IgD-negative memory B cell (primary cell): ENCODE data around the gene FBXL17. TPM values are rescaled to one million over a fixed set of nuclear protein-coding genes. Genes with fewer than 3 reads are reported as not detected.

Experiments
- H3K27ac Mint-ChIP-seq, 3 donors: one replicate each; pipeline ENCODE4 v1.8.0; 2020 to 2022; ENCODE audit warnings: mild to moderate bottlenecking in 3 of 3, mixed read lengths in 3 of 3, moderate library complexity in 1 of 3
- H3K27me3 Mint-ChIP-seq: one replicate; pipeline ENCODE4 v1.8.0; 2021; ENCODE audit warnings: mixed read lengths
- H3K36me3 Mint-ChIP-seq: one replicate; pipeline ENCODE4 v1.8.0; 2020; ENCODE audit warnings: mild to moderate bottlenecking, mixed read lengths
- H3K4me1 Mint-ChIP-seq, 3 donors: one replicate each; pipeline ENCODE4 v1.8.0; 2020 to 2022; ENCODE audit warnings: mixed read lengths in 3 of 3, mild to moderate bottlenecking in 1 of 3
- H3K4me3 Mint-ChIP-seq, 4 donors: one replicate each; pipeline ENCODE4 v1.8.0; 2020 to 2022; ENCODE audit warnings: mild to moderate bottlenecking in 4 of 4, mixed read lengths in 4 of 4, moderate library complexity in 3 of 4
- H3K9me3 Mint-ChIP-seq, 3 donors: one replicate each; pipeline ENCODE4 v1.8.0; 2020 to 2021; ENCODE audit warnings: mixed read lengths in 3 of 3, mild to moderate bottlenecking in 1 of 3
- polyA plus RNA-seq: library from polyadenylated mRNA; unstranded; fragments of 300-500 nt; fragmentation: Illumina TruSeq; gene quantifications from one replicate; pipeline ENCODE4 v1.2.3, GENCODE V29; 2021

Gene FBXL17
- polyA plus RNA-seq, 1 donor from 2014 or later, result 4.7 TPM

- H3K4me1 Mint-ChIP-seq, result no peaks in the 10 kb centered on the region
- peaks cover 7% of the 10 kb centered on the region for H3K36me3 Mint-ChIP-seq
- H3K9me3 Mint-ChIP-seq, result no peaks in the 10 kb centered on the region
- H3K4me3 Mint-ChIP-seq, result no peak overlapping the region
- H3K27me3 Mint-ChIP-seq, result no peaks in the 10 kb centered on the region
- no peak overlapping the region for H3K27ac Mint-ChIP-seq
Measured at GRCh38 chr5:107957051-107957450, 424.8 kb downstream of the FBXL17 start.

- H3K27ac Mint-ChIP-seq, result no peak overlapping the region
- H3K9me3 Mint-ChIP-seq, result no peaks in the 10 kb centered on the region
- no peak overlapping the region for H3K4me3 Mint-ChIP-seq
- no peaks in the 10 kb centered on the region for H3K27me3 Mint-ChIP-seq
- H3K36me3 Mint-ChIP-seq, result peaks cover 13% of the 10 kb centered on the region
- no peaks in the 10 kb centered on the region for H3K4me1 Mint-ChIP-seq
Measured at GRCh38 chr5:107955321-107955720, 426.6 kb downstream of the FBXL17 start.

GRCh38 chr5:107954254-107954653 is 427.6 kb downstream of the FBXL17 start:
- no peak overlapping the region for H3K27ac Mint-ChIP-seq
- peaks cover 13% of the 10 kb centered on the region for H3K36me3 Mint-ChIP-seq
- H3K27me3 Mint-ChIP-seq, result no peaks in the 10 kb centered on the region
- H3K4me1 Mint-ChIP-seq, result no peaks in the 10 kb centered on the region
- H3K4me3 Mint-ChIP-seq, result no peak overlapping the region
- H3K9me3 Mint-ChIP-seq, result no peaks in the 10 kb centered on the region

- no peaks in the 10 kb centered on the region for H3K4me1 Mint-ChIP-seq
- no peak overlapping the region for H3K4me3 Mint-ChIP-seq
- H3K36me3 Mint-ChIP-seq, result peaks cover 13% of the 10 kb centered on the region
- H3K27me3 Mint-ChIP-seq, result no peaks in the 10 kb centered on the region
- H3K27ac Mint-ChIP-seq, result no peak overlapping the region
- no peaks in the 10 kb centered on the region for H3K9me3 Mint-ChIP-seq
Measured at GRCh38 chr5:107952450-107952849, 429.4 kb downstream of the FBXL17 start.

- no peaks in the 10 kb centered on the region for H3K4me1 Mint-ChIP-seq
- H3K36me3 Mint-ChIP-seq, result peaks cover 14% of the 10 kb centered on the region
- no peaks in the 10 kb centered on the region for H3K9me3 Mint-ChIP-seq
- H3K27me3 Mint-ChIP-seq, result no peaks in the 10 kb centered on the region
- no peak overlapping the region for H3K4me3 Mint-ChIP-seq
- no peak overlapping the region for H3K27ac Mint-ChIP-seq
Measured at GRCh38 chr5:107951309-107951708, 430.6 kb downstream of the FBXL17 start.

GRCh38 chr5:107950776-107951175 is 431.1 kb downstream of the FBXL17 start:
- H3K27me3 Mint-ChIP-seq, result no peaks in the 10 kb centered on the region
- peaks cover 14% of the 10 kb centered on the region for H3K36me3 Mint-ChIP-seq
- no peak overlapping the region for H3K4me3 Mint-ChIP-seq
- no peaks in the 10 kb centered on the region for H3K9me3 Mint-ChIP-seq
- no peak overlapping the region for H3K27ac Mint-ChIP-seq
- no peaks in the 10 kb centered on the region for H3K4me1 Mint-ChIP-seq

GRCh38 chr5:107949688-107950341 is 432.1 kb downstream of the FBXL17 start:
- Mint-ChIP-seq H3K9me3 (no peaks in the 10 kb centered on the region), H3K4me1 (no peaks in the 10 kb centered on the region), H3K4me3 (no peak overlapping the region), H3K36me3 (peaks cover 18% of the 10 kb centered on the region), H3K27me3 (no peaks in the 10 kb centered on the region), H3K27ac (no peak overlapping the region)

- H3K4me3 Mint-ChIP-seq, result no peak overlapping the region
- no peaks in the 10 kb centered on the region for H3K4me1 Mint-ChIP-seq
- peaks cover 14% of the 10 kb centered on the region for H3K36me3 Mint-ChIP-seq
- no peaks in the 10 kb centered on the region for H3K27me3 Mint-ChIP-seq
- no peaks in the 10 kb centered on the region for H3K9me3 Mint-ChIP-seq
- no peak overlapping the region for H3K27ac Mint-ChIP-seq
Measured at GRCh38 chr5:107948377-107948776, 433.5 kb downstream of the FBXL17 start.

- Mint-ChIP-seq H3K4me3 (no peak overlapping the region), H3K9me3 (no peaks in the 10 kb centered on the region), H3K27ac (no peak overlapping the region), H3K4me1 (no peaks in the 10 kb centered on the region), H3K36me3 (peaks cover 9% of the 10 kb centered on the region), H3K27me3 (no peaks in the 10 kb centered on the region)
Measured at GRCh38 chr5:107945061-107945460, 436.8 kb downstream of the FBXL17 start.

GRCh38 chr5:107943923-107944322 is 438.0 kb downstream of the FBXL17 start:
- Mint-ChIP-seq H3K4me3 (no peak overlapping the region), H3K4me1 (no peaks in the 10 kb centered on the region), H3K27ac (no peak overlapping the region), H3K27me3 (no peaks in the 10 kb centered on the region), H3K9me3 (no peaks in the 10 kb centered on the region), H3K36me3 (peaks cover 9% of the 10 kb centered on the region)

GRCh38 chr5:107941036-107941435 is 440.9 kb downstream of the FBXL17 start:
- H3K36me3 Mint-ChIP-seq, result peaks cover 20% of the 10 kb centered on the region

GRCh38 chr5:107937651-107938355 is 444.1 kb downstream of the FBXL17 start:
- Mint-ChIP-seq H3K27ac (no peak overlapping the region), H3K4me3 (no peak overlapping the region), H3K36me3 (peaks cover 16% of the 10 kb centered on the region), H3K27me3 (no peaks in the 10 kb centered on the region), H3K4me1 (no peaks in the 10 kb centered on the region), H3K9me3 (no peaks in the 10 kb centered on the region)

More at GRCh38 chr5:107941036-107941435, 440.9 kb downstream of the FBXL17 start:
- Mint-ChIP-seq H3K4me3 (no peak overlapping the region), H3K27me3 (no peaks in the 10 kb centered on the region), H3K4me1 (no peaks in the 10 kb centered on the region), H3K27ac (no peak overlapping the region), H3K9me3 (no peaks in the 10 kb centered on the region)

GRCh38 chr5:107937204-107937603 is 444.7 kb downstream of the FBXL17 start:
- no peaks in the 10 kb centered on the region for H3K27me3 Mint-ChIP-seq
- no peak overlapping the region for H3K27ac Mint-ChIP-seq
- H3K4me1 Mint-ChIP-seq, result no peaks in the 10 kb centered on the region
- H3K4me3 Mint-ChIP-seq, result no peak overlapping the region
- H3K9me3 Mint-ChIP-seq, result no peaks in the 10 kb centered on the region
- H3K36me3 Mint-ChIP-seq, result peaks cover 19% of the 10 kb centered on the region

GRCh38 chr5:107936515-107936914 is 445.4 kb downstream of the FBXL17 start:
- no peaks in the 10 kb centered on the region for H3K9me3 Mint-ChIP-seq
- H3K4me3 Mint-ChIP-seq, result no peak overlapping the region
- no peaks in the 10 kb centered on the region for H3K27me3 Mint-ChIP-seq
- no peak overlapping the region for H3K27ac Mint-ChIP-seq
- H3K36me3 Mint-ChIP-seq, result peaks cover 18% of the 10 kb centered on the region
- no peaks in the 10 kb centered on the region for H3K4me1 Mint-ChIP-seq

- Mint-ChIP-seq H3K9me3 (no peaks in the 10 kb centered on the region), H3K27ac (no peak overlapping the region), H3K27me3 (no peaks in the 10 kb centered on the region), H3K4me3 (no peak overlapping the region), H3K4me1 (no peaks in the 10 kb centered on the region), H3K36me3 (peaks cover 17% of the 10 kb centered on the region)
Measured at GRCh38 chr5:107935645-107936044, 446.3 kb downstream of the FBXL17 start.

GRCh38 chr5:107933326-107933725 is 448.6 kb downstream of the FBXL17 start:
- H3K4me1 Mint-ChIP-seq, result no peaks in the 10 kb centered on the region
- no peak overlapping the region for H3K27ac Mint-ChIP-seq
- H3K36me3 Mint-ChIP-seq, result peaks cover 19% of the 10 kb centered on the region
- H3K9me3 Mint-ChIP-seq, result no peaks in the 10 kb centered on the region
- H3K27me3 Mint-ChIP-seq, result no peaks in the 10 kb centered on the region
- no peak overlapping the region for H3K4me3 Mint-ChIP-seq
